Central memory CD8-positive, alpha-beta T cell (primary cell): ENCODE data around the gene NPDC1.

Experiments used
- ATAC-seq: fragments of 150-1000 bp; cut with Tn5 transposase; replicated peaks from 2 replicates; pipeline ENCODE4 v1.10.0; 2022; ENCODE audit warnings: mild to moderate bottlenecking, moderate FRiP score, moderate number of reproducible peaks; ENCODE audit not compliant: poor library complexity, severe bottlenecking; ENCODE audit errors: extremely low read depth
- DNase-seq, 2 donors: peaks; one replicate each; pipeline ENCODE4 v3.0.0; 2021; ENCODE audit warnings: low spot score in 2 of 2
- H3K27ac Mint-ChIP-seq: one replicate; pipeline ENCODE4 v1.8.0; 2022; ENCODE audit warnings: low read depth, mild to moderate bottlenecking, moderate library complexity, mixed read lengths
- H3K27me3 Mint-ChIP-seq: one replicate; pipeline ENCODE4 v1.8.0; 2022; ENCODE audit warnings: mixed read lengths
- H3K36me3 Mint-ChIP-seq: one replicate; pipeline ENCODE4 v1.8.0; 2022; ENCODE audit warnings: mild to moderate bottlenecking, moderate library complexity, mixed read lengths; ENCODE audit not compliant: insufficient read depth
- H3K4me1 Mint-ChIP-seq: one replicate; pipeline ENCODE4 v1.8.0; 2022; ENCODE audit warnings: mixed read lengths
- H3K4me3 Mint-ChIP-seq: one replicate; pipeline ENCODE4 v1.8.0; 2022; ENCODE audit warnings: mild to moderate bottlenecking, moderate library complexity, mixed read lengths
- H3K9me3 Mint-ChIP-seq: one replicate; pipeline ENCODE4 v1.8.0; 2022; ENCODE audit warnings: mixed read lengths

The NPDC1 gene

GRCh38 chr9:137062384-137062783, 16.4 kb upstream of the NPDC1 start:
- no peak overlapping the region for H3K27ac Mint-ChIP-seq
- H3K27me3 Mint-ChIP-seq: no peaks in the 10 kb centered on the region
- no peaks in the 10 kb centered on the region for H3K4me1 Mint-ChIP-seq
- no peak overlapping the region for H3K4me3 Mint-ChIP-seq
- no peaks in the 10 kb centered on the region for H3K36me3 Mint-ChIP-seq
- DNase-seq: no peak
- ATAC-seq: no peak
- no peaks in the 10 kb centered on the region for H3K9me3 Mint-ChIP-seq

- no peaks in the 10 kb centered on the region for H3K9me3 Mint-ChIP-seq
- DNase-seq (no peak), ATAC-seq (no peak)
- H3K27ac Mint-ChIP-seq: no peak overlapping the region
- no peaks in the 10 kb centered on the region for H3K4me1 Mint-ChIP-seq
- H3K36me3 Mint-ChIP-seq: no peaks in the 10 kb centered on the region
- H3K4me3 Mint-ChIP-seq: no peak overlapping the region
- H3K27me3 Mint-ChIP-seq: no peaks in the 10 kb centered on the region
These were observed 12.7 kb upstream of the NPDC1 start for GRCh38 chr9:137058521-137059234.

DNA sequence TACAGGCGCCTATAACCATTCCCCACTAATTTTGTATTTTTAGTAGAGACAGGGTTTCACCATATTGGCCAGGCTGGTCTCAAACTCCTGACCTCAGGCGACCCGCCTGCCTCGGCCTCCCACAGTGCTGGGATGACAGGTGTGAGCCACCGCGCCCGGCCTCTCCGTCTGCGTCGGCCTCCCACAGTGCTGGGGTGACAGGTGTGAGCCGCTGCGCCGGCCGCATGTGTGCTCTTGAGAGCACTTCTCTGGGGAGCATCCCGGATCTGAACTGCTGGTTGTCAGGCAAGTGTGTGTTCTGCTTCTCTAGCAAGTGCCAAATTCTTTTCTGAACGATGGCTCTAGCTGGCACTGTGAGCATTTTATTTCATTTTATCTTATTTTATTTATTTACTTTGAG, 11.6 kb upstream of the NPDC1 start:
- Mint-ChIP-seq H3K9me3 (no peaks in the 10 kb centered on the region), H3K27ac (no peak overlapping the region), H3K27me3 (no peaks in the 10 kb centered on the region), H3K36me3 (no peaks in the 10 kb centered on the region), H3K4me1 (no peaks in the 10 kb centered on the region), H3K4me3 (no peak overlapping the region)
- ATAC-seq: no peak
- no peak for DNase-seq

DNA sequence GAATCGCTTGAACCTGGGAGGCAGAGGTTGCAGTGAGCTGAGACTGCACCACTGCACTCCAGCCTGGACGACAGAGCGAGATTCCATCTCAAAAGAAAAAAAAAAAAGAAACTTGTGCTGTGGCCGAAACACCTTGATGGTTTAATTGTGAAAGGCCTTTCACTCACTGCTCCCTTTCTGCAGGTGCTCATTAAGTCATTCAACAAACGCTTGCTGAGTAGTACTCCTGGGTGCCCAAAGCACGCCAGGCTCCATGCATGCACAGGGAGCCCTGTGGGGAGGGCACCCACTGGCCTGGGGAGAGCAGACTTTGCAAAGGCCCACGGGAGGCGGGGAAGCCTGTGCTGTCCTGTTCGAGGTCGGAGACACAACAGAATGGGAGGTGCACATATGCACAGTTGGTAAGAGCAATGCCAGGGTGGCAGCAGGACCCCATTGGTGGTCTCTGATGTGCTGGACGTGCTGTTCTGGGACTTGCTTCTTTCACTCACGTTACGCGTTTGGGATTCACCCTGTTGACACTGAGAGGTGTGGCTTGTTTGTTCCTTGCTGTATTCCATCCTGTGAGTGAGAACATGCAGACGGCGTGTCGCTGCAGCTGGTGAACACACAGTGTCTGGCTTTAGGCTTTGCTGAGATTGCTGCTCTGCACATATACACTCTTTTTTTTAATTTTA, 10.9 kb upstream of the NPDC1 start:
- no peaks in the 10 kb centered on the region for H3K27me3 Mint-ChIP-seq
- ATAC-seq: no peak
- H3K36me3 Mint-ChIP-seq: no peaks in the 10 kb centered on the region
- H3K9me3 Mint-ChIP-seq: no peaks in the 10 kb centered on the region
- no peak overlapping the region for H3K4me3 Mint-ChIP-seq
- no peak overlapping the region for H3K27ac Mint-ChIP-seq
- H3K4me1 Mint-ChIP-seq: no peaks in the 10 kb centered on the region
- DNase-seq: no peak

DNA sequence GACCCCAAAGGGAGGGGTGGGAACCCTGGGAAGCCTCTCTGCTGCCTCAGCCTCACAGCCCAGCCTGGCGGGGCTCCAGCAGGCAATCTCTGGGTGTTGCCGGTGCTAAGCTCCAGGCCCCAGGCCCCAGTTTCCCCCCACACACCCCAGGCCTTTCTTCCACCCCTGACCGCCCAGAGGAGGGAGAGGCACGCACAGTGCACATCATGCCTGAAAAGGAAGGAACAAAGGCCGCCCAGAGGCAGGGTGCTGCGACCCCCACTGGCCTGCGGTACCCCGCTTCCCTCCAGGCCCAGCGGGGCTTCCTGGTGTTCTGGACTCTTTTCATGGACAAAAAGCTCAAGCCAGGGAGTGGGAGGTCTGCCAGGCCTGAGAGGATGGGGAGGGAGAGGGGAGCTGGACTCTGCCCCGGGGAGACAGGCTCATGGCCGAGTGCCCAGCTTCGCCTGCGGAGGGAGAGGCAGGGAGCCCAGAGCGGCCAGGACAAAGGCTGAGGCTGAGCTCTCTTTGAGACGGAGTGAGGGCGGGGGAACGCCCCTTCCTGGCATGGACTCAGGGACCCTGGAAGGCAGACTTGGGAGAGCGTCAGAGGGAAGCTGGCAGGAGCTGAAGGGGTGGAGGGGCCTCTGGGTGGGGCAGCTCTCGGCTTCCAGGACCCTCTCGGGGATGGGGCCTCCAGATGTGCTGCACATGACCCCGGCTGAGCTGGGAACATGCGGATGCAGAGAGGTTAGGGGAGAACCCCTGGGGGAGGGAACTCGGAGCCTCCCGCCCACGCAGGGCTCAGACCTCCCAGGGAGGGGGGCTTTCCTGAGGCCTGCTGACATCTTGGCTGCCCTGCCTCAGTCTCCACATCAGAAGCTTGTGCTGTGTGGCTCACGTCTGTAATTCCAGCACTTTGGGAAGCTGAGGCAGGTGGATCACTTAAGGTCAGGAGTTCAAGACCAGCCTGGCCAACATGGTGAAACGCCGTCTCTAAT, 9.7 kb upstream of the NPDC1 start:
- H3K27ac Mint-ChIP-seq: no peak overlapping the region
- no peak for DNase-seq
- ATAC-seq: no peak
- no peaks in the 10 kb centered on the region for H3K36me3 Mint-ChIP-seq
- peaks cover 3% of the 10 kb centered on the region for H3K27me3 Mint-ChIP-seq
- no peaks in the 10 kb centered on the region for H3K9me3 Mint-ChIP-seq
- no peak overlapping the region for H3K4me3 Mint-ChIP-seq
- no peaks in the 10 kb centered on the region for H3K4me1 Mint-ChIP-seq

DNA sequence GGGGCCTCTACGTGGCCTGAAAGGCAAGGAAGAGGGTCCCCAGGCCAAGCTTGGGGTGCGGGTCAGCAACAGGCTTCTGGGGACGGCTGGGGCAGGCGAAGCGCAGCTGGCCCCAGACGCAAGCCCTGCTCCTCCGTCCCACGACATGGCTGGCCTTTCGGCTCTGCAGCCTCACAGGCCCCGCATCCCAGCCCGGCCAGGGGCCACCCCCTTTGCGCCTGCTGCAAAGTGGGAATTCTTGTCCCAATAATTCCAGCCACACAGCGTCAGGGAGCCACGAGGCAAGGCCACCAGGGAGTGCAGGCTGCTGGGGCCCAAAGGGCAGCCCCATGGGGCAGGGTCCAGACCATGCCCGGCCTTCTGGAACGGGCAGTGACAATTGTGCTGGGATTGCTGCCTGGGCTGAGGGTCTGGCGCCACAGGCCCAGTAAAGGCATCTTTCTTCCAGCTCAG, 9.0 kb upstream of the NPDC1 start:
- ATAC-seq: no peak
- Mint-ChIP-seq H3K4me1 (peaks cover 2% of the 10 kb centered on the region), H3K36me3 (peaks cover 2% of the 10 kb centered on the region), H3K9me3 (no peaks in the 10 kb centered on the region), H3K27me3 (peaks cover 10% of the 10 kb centered on the region), H3K4me3 (no peak overlapping the region), H3K27ac (no peak overlapping the region)
- DNase-seq: no peak

DNA sequence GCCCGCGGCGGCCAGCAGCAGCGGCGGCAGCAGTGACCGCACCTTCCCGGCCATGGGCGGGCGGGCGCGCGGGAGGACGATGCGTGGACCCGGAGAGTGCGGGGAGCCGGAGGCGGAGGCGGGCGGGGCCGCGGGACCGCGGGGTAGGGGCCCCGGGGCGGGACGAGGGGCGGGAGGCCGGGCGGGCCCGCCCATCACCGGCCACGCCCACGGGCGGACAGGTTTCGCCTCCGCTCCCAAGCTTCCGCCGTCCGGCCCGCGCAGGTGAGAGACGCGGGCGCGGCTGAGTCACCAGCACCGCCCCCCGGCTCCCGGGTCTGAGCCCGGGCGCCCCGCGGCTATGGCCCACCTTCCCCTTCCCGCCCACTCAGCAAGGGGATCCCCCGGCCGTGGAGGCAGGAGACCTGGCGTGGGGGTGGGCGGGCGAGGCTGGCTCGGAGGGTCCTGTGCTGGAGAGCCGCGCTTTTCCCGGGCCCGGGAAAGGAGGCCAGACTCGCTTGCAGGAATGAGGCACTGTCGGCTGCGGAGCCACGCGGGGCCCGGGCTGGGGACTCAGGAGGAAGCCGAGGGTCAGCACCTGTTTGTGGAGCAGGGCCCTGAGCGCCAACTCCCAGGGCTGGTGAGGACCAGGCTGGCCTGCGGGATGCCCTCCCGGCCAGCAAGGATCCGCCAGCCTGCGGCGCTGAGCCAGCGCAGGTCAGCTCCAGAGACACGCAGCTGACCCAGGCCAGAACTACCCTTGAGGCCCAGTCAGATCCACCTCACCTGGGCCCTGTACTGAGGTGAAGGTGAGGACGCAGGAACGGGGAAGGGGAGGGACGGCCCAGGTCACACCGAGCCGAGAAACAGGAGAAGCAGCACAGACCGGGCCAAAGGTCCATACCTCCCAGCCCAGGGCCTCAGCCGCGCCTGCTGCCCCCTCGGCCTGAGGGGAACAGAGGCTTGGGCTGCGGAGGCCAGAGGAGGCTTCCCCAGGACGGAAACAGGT, 8.3 kb upstream of the NPDC1 start, which contains the start of gene ENTPD2:
ENTPD2 (minus strand) TSS at position 118 of the 988 bp plus-strand sequence; CDS start at position 54, 64 bp downstream.
- Mint-ChIP-seq H3K27ac (no peak within 1 kb of the TSS), H3K9me3 (no peaks in the 10 kb centered on the region), H3K4me3 (no peak within 1 kb of the TSS), H3K36me3 (peaks cover 7% of the 10 kb centered on the region), H3K27me3 (peaks cover 18% of the 10 kb centered on the region), H3K4me1 (peaks cover 5% of the 10 kb centered on the region)
- DNase-seq (no peak), ATAC-seq (peak; percentile 46)

DNA sequence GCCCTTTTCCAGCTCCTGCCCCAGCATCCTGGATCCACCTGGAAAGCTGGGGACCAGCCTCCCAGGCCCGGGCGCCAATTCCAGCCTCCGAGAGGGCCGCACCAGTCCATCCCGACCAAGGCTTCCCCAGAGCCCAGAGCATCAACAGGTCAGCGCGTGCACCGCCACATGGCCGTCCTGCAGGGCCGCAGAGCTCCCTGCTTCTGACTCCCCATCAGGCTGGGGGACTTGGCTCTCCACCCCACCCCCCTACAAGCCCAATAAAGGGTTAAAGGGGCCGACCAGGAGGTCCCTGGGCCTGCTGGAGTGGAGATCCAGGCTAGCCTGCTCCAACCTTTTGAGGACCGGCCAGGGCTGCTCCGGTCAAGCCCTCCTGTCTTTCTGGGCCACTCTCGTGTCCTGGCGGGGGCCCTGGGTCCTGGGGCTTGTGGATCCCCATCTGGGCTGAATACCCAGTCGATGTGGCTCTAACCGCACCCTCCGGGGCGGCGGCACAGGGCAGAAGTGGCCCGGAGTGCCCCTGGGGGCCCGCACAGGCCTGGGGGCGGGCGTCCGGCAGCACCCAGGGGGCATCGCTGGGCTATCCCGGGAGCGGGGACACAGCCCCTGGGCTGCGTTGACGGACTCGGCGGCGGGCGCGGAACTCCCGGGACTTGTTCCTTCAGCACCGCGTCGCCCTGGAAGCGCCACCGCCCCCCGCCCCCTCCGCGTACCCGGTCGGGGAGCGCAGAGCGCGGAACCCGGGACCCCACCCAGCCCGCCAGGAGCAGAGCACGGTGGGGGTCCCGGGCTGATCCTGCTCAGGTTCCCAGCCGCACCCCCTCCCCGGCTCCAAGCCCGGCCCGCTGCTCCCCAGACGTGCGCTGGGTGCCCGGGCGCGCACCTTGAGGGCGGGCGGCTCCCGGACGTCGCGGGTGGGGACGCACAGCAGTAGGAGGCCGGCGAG, 7.3 kb upstream of the NPDC1 start:
- Mint-ChIP-seq H3K4me3 (no peak overlapping the region), H3K27me3 (peaks cover 18% of the 10 kb centered on the region), H3K4me1 (peaks cover 5% of the 10 kb centered on the region), H3K9me3 (no peaks in the 10 kb centered on the region), H3K36me3 (peaks cover 7% of the 10 kb centered on the region), H3K27ac (no peak overlapping the region)
- no peak for DNase-seq
- peak; percentile 40 for ATAC-seq

DNA sequence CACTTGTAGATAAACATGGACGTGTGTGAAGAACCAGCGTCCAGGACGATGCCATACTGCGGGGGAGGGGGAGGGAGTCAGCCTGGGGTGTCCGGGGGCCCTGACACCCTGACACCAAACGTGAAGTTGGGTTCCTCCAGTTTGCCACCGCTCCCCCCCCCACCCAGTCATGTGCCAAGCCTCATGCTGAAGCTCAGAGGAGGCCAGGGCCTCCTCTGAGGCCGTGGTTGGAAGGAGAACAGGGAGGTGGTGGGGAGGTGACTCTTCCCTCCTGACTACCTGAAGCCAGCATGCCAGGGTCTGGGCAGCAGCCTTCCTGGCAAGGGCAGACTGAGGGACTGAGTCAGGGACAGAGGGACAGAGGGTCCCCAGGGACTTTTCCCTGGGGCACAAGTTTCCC, 6.3 kb upstream of the NPDC1 start:
- H3K4me1 Mint-ChIP-seq: peaks cover 5% of the 10 kb centered on the region
- DNase-seq: no peak
- ATAC-seq: no peak
- H3K4me3 Mint-ChIP-seq: peak overlapping the region; percentile 13
- no peak overlapping the region for H3K27ac Mint-ChIP-seq
- no peaks in the 10 kb centered on the region for H3K9me3 Mint-ChIP-seq
- H3K27me3 Mint-ChIP-seq: peaks cover 18% of the 10 kb centered on the region
- peaks cover 10% of the 10 kb centered on the region for H3K36me3 Mint-ChIP-seq

DNA sequence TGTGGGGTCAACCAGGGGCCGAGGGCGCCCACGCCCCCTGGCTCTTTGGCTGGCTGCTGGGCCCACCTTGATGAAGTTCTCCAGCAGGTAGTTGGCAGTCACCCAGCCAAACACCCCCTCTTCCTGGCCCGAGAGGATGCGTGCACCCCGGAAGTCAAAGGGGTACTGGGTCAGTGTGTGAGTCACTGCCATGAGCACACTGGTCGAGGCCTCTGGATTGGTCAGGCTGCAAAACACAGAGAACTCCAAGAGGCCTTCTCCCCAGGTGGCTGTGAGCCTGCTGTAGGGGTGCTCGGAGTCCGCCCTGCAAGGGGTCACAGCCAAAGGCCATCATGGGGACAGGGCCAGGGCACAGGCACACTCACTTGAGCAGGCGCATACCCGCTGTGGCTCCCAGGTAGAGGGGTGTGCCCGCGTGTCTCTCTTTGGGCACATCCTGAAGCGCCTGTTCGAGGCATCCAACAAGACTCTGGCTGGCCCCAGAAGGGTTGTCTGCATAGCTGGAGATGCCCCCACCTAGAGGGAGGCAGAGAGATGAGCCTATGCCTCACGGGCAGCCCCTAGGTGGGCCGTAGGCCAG, 5.3 kb upstream of the NPDC1 start:
- Mint-ChIP-seq H3K27me3 (peaks cover 18% of the 10 kb centered on the region), H3K36me3 (peaks cover 14% of the 10 kb centered on the region), H3K4me1 (peaks cover 8% of the 10 kb centered on the region), H3K9me3 (no peaks in the 10 kb centered on the region), H3K27ac (no peak overlapping the region), H3K4me3 (no peak overlapping the region)
- no peak for DNase-seq
- ATAC-seq: no peak

GRCh38 chr9:137050570-137050969, 4.6 kb upstream of the NPDC1 start:
- H3K36me3 Mint-ChIP-seq: peaks cover 14% of the 10 kb centered on the region
- peaks cover 18% of the 10 kb centered on the region for H3K27me3 Mint-ChIP-seq
- H3K4me1 Mint-ChIP-seq: peaks cover 10% of the 10 kb centered on the region
- H3K27ac Mint-ChIP-seq: no peak overlapping the region
- DNase-seq (no peak), ATAC-seq (no peak)
- no peaks in the 10 kb centered on the region for H3K9me3 Mint-ChIP-seq
- no peak overlapping the region for H3K4me3 Mint-ChIP-seq
